ENCODE results near the gene CLDND1. TPM values are rescaled to one million over a fixed set of nuclear protein-coding genes. Genes with fewer than 3 reads are reported as not detected.
A peak's percentile ranks its signal among the peaks of the same experiment; 100 is the strongest.

CLDND1 gene
- total RNA-seq, 2 experiments from 2014 or later, result 190 to 198 TPM

DNA sequence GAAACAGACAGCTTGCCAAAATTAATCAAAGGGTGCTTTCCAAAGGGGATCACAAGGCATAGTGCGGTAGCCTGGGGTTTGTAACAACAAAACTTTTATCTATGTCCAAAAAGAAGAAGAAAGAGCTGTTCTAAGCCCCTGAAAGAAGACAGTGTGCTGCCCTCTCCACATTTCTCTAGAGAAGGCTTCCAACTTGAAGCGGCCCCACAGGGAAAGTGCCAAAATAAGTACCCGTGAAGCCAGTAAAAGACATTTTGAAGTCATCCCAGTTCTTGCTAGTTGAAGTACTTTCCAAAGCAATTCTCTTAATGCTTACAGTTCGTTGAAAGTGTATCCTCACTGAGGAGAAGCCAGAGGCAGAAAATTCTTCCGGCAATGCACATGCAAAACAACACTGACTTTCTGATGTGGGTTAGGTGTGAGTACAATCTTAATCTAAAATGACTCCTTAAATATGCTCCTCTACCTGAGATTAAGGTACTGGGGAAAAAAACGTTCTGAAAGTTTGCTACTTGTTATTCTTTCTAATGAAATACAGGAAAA lies 30.4 kb upstream of the CLDND1 start:
- ATAC-seq, result no peak
- POLR2A ChIA-PET, result interaction anchor here (1.1 to 13.9 kb wide), 5 partner anchors 10 to 31 kb away, joined by 3 to 204 read pairs (median 4); partner anchors contain the start of genes CLDND1 and GPR15
- TF ChIP-seq, protein P1, sequence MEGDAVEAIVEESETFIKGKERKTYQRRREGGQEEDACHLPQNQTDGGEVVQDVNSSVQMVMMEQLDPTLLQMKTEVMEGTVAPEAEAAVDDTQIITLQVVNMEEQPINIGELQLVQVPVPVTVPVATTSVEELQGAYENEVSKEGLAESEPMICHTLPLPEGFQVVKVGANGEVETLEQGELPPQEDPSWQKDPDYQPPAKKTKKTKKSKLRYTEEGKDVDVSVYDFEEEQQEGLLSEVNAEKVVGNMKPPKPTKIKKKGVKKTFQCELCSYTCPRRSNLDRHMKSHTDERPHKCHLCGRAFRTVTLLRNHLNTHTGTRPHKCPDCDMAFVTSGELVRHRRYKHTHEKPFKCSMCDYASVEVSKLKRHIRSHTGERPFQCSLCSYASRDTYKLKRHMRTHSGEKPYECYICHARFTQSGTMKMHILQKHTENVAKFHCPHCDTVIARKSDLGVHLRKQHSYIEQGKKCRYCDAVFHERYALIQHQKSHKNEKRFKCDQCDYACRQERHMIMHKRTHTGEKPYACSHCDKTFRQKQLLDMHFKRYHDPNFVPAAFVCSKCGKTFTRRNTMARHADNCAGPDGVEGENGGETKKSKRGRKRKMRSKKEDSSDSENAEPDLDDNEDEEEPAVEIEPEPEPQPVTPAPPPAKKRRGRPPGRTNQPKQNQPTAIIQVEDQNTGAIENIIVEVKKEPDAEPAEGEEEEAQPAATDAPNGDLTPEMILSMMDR (IDR thresholded peaks at IDR 0.05), result no peak
- no peak for DNase-seq
- peaks cover 34% of the 10 kb centered on the region for H3K36me3 Mint-ChIP-seq (ENCODE audit: low read depth)
- CTCF ChIA-PET, result interaction anchor here (1.3 to 1.5 kb wide), 2 partner anchors 12 to 17 kb away, joined by 3 to 5 read pairs; no protein-coding TSS in a partner anchor
- peak overlapping the region; percentile 97 for H3K27ac Mint-ChIP-seq
- peaks cover 79% of the 10 kb centered on the region for H3K4me1 Mint-ChIP-seq (ENCODE audit: low read depth)
- no peaks in the 10 kb centered on the region for H3K9me3 Mint-ChIP-seq
- intact Hi-C loops (cut with micrococcal nuclease), result no loop called here
- no peaks in the 10 kb centered on the region for H3K27me3 Mint-ChIP-seq
- peak overlapping the region; percentile 67 for H3K4me3 Mint-ChIP-seq

GRCh38 chr3:98552232-98553020 lies 29.7 kb upstream of the CLDND1 start:
- ChIA-PET POLR2A (interaction anchor here (1.1 to 13.9 kb wide), 5 partner anchors 11 to 30 kb away, joined by 3 to 204 read pairs (median 4); partner anchors contain the start of genes CLDND1 and GPR15), CTCF (interaction anchor here (1.3 to 1.4 kb wide), 2 partner anchors 10 to 13 kb away, joined by 3 to 4 read pairs; no protein-coding TSS in a partner anchor)
- Mint-ChIP-seq H3K4me1 (ENCODE audit: low read depth) (peaks cover 73% of the 10 kb centered on the region), H3K4me3 (peak overlapping the region; percentile 67), H3K27ac (peak overlapping the region; percentile 97), H3K27me3 (no peaks in the 10 kb centered on the region), H3K36me3 (ENCODE audit: low read depth) (peaks cover 34% of the 10 kb centered on the region), H3K9me3 (no peaks in the 10 kb centered on the region)
- intact Hi-C loops (cut with micrococcal nuclease), result no loop called here
- DNase-seq (no peak), ATAC-seq (no peak)
- TF ChIP-seq, protein P1 (IDR thresholded peaks at IDR 0.05), result no peak

- H3K36me3 Mint-ChIP-seq (ENCODE audit: low read depth), result peaks cover 34% of the 10 kb centered on the region
- TF ChIP-seq, protein P1 (IDR thresholded peaks at IDR 0.05), result no peak
- peak overlapping the region; percentile 24 for H3K4me3 Mint-ChIP-seq
- ChIA-PET CTCF (interaction anchor here (1.4 kb wide), 1 partner anchor 9 kb away, joined by 4 read pairs; no protein-coding TSS in a partner anchor), POLR2A (interaction anchor here (1.0 to 13.9 kb wide), 4 partner anchors 12 to 29 kb away, joined by 3 to 204 read pairs (median 8); partner anchors contain the start of genes CLDND1 and GPR15)
- intact Hi-C loops (cut with micrococcal nuclease), result no loop called here
- peak overlapping the region; percentile 97 for H3K27ac Mint-ChIP-seq
- ATAC-seq (no peak), DNase-seq (no peak)
- H3K27me3 Mint-ChIP-seq, result no peaks in the 10 kb centered on the region
- peaks cover 66% of the 10 kb centered on the region for H3K4me1 Mint-ChIP-seq (ENCODE audit: low read depth)
- no peaks in the 10 kb centered on the region for H3K9me3 Mint-ChIP-seq
Observed at GRCh38 chr3:98551754-98552153, 29.1 kb upstream of the CLDND1 start.

GRCh38 chr3:98551236-98551635 lies 28.5 kb upstream of the CLDND1 start:
- Mint-ChIP-seq H3K4me1 (ENCODE audit: low read depth) (peaks cover 64% of the 10 kb centered on the region), H3K36me3 (ENCODE audit: low read depth) (peaks cover 34% of the 10 kb centered on the region), H3K9me3 (no peaks in the 10 kb centered on the region), H3K27me3 (no peaks in the 10 kb centered on the region), H3K27ac (peak overlapping the region; percentile 97), H3K4me3 (no peak overlapping the region)
- DNase-seq (no peak), ATAC-seq (no peak)
- intact Hi-C loops (cut with micrococcal nuclease), result no loop called here
- TF ChIP-seq, protein P1 (IDR thresholded peaks at IDR 0.05), result no peak
- ChIA-PET CTCF (interaction anchor here (1.4 to 1.9 kb wide), 2 partner anchors 9 to 21 kb away, joined by 4 to 6 read pairs; no protein-coding TSS in a partner anchor), POLR2A (interaction anchor here (1.0 to 13.9 kb wide), 4 partner anchors 13 to 29 kb away, joined by 3 to 204 read pairs (median 8); partner anchors contain the start of genes CLDND1 and GPR15)

All from activated CD8-positive, alpha-beta T cell treated with anti-CD3 and anti-CD28 coated beads for 36 hours (primary cell).